HG03354 (cell line): Measurements from ENCODE around the gene AGAP1.
"Not testable (repeated sequence)": the region's sequence is repeated elsewhere in the genome, so short reads cannot be mapped to it uniquely, and the experiment has no call there.

Experiments
- ATAC-seq: cut with Tn5 transposase; IDR thresholded peaks from one replicate; pipeline ENCODE4 v1.9.1; 2021; ENCODE audit warnings: mild to moderate bottlenecking; ENCODE audit not compliant: unreplicated experiment, poor library complexity, severe bottlenecking

The AGAP1 gene

DNA sequence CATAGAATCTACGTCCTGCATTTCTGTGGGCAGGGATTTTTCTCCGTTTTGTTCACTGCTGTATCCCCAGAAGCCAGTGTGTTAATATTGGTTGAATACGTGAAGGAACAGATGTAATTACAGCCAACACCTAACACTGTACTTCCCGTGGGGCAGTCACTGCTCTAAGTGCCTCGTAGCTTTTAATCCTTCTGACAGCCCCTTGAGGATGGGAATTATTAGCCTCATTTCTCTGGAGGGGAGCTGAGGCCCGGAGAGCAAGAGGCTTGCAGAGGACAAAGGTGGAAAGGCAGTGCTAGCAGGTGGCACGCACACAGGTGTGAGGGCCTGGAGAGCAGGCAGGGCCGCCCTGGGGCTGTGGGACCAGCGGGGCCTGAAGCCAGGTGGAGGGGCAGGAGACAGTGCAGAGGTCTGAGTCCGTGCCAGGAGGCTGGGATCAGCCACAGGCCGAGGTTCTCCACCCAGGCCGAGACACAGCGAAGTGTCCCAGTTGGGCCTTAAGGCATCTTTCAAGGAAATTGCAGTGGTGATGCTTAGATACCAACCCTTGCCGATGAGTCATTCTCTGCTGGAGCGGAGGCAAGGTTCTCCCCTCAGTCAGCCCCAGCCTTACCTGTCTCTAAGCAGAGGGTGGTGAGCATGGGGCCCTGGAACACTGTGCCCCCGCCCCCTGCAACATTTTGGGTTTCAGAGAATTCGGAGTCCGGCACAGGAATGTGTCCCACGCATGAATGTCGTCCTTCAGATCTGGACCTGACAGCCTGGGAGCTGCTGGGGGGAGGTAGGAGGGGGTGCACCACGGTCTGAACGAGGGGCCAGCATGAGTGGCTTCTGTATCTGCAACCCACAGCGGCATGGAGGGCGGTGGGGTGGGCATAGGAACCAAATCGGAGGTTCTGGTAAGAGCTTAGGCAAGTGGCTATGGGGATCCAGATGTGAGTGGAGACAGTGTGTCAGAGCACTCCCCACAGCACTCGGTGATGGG lies 551.7 kb downstream of the AGAP1 start:
- ATAC-seq, result no peak

GRCh38 chr2:236046715-236047114 lies 552.9 kb downstream of the AGAP1 start:
- no peak for ATAC-seq

GRCh38 chr2:236047176-236047575 lies 553.3 kb downstream of the AGAP1 start:
- ATAC-seq, result no peak

DNA sequence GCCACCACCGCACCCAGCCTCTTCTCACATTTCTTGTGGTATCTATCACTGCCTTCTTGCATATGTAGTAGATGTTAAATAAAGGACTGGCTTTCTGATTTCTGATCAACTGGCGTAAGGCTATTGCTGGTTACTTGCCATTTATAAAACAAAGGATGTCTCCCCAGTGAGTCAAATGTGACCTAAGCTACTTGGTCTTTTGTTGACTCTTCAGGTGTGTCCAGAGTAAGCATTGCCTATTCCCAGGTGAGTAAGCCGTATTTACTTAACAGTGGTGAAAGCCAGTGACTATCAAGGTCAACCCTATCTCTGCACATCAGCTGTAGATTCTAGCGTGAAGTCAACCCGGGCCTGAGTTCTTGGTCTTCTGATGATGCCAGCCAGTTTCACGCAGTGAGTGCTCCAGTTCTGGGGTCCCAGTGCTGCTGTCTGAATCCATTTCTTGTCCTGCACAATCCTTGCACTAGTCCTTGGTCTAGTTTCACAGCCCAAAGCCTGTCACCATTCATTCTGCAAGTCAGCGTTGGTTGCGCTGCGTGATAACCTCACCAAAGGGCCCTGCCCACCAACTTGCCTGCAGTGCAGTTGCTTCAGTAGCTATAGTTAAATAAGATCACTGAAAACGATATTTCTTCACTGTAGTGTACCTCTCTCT lies 554.2 kb downstream of the AGAP1 start:
- no peak for ATAC-seq

DNA sequence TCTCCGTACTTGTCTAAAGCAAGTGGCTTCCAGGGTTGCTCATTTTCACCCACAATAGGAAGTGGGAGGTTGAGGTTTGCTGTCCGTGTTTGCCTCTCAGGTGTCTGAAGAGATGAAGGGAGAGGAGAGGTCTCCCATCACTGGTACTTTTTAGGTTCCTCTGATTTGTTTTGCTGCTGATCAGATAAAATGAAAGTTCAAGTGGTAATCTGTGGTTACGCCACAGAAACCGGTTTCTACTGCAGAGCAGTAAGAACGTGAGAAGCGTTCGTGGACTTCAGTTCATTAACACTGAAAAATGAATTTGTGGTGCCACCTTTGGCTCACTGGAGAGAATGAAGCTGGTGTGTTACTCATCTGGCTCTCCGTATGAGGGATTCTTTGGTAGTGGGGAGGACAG lies 556.1 kb downstream of the AGAP1 start:
- ATAC-seq, result no peak

DNA sequence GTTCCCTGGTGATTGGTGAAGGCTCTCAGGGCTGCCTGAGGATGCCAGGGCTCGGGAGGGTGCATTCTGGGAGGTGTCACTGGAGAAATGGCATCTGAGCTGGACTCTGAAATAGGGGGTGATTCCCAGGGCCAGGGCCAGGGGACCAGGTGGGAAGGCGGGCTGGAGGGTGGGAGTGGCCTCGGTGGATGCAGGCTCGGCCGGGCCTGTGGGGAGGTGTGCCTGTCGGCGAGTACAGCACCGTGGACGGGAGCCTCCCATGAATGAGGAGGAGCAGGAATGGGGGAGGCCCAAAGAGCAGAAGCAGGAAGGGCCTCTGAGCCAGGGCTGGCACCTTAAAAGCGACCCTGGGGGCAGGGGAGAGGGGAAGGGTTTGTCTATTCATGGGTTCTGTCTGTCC lies 557.5 kb downstream of the AGAP1 start:
- no peak for ATAC-seq

DNA sequence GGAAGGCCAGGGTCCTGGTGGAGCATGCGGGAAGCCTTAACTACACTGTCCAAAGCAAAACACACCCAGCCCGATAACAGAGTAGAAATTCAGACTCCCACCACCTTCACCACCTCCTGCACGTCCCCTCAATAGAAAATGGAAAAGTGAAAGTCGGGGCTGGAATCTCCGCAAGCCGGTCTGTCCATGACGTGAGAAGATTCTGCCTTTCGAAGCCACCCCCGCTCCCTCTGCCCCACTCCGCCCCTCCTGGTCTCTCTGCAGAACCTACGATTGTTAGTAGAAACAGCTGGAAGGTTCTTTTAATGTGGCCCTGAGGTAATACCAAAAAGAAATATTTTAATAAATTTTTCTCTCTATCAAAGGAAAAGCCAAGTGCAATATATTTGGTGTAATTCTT lies 558.0 kb downstream of the AGAP1 start:
- no peak for ATAC-seq

- no peak for ATAC-seq
Measured at GRCh38 chr2:236052206-236052605, 558.4 kb downstream of the AGAP1 start.

DNA sequence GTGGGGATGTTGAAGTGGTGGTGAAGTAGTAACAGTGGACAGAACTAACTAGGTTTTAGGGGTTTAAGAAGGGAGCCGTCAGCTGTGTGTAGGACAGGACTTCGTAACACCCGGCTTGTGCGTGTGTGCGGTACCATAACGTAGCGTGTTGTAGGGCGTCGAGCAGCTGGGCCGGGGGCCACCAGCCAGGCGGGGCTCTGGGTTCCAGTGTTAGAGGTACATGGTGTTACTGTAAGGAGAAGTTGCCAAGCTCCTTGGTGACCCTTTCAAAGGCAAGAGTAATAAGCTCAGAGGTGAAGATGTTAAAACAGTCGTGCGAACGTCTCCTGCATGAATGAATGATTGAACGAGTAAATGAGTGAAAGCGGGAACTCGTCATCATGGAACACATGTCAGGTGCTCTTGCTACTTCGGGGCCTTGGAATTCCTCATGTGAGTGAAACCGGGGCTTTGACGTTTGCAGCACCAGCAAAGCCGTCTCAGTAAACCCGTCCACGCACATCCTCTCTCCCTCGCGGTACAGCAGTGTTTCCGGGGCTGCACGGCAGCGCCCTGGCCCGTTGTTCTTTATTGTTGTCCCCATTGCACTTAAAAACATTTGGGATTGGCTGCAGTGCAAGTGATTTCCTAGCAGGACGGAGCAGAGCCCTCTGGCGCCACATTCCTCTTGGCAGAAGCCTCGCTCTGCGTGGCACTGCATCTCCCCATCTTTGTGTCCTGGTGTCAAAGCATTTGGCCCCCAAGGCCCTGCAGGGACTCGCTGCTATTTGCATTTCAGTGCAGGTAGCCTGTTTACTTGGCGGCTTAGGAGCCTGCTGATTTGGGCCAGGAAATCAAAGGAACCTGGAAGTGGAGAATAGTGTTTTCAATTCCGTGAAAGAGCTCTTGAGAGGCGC lies 559.3 kb downstream of the AGAP1 start:
- no peak for ATAC-seq

DNA sequence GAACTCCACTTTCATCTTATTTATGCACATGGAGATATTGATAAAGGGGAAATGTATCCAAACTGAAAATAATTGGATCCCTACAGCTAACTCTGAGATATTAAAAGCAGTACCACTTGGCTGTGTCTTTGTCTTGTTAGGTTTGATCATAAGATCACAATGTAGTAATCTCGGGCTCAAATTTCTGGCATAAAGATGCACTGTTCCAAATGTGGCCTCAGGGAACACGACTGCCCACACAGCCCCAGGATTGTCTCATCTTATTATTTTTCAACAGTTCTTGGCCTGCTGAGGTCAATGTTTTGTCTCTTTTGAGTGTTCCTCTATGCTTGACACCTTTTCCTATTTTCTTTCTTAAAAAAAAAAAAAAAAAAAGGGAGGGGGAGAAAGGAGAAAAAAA lies 560.3 kb downstream of the AGAP1 start:
- ATAC-seq, result no peak

GRCh38 chr2:236054621-236055305 lies 560.9 kb downstream of the AGAP1 start:
- no peak for ATAC-seq

DNA sequence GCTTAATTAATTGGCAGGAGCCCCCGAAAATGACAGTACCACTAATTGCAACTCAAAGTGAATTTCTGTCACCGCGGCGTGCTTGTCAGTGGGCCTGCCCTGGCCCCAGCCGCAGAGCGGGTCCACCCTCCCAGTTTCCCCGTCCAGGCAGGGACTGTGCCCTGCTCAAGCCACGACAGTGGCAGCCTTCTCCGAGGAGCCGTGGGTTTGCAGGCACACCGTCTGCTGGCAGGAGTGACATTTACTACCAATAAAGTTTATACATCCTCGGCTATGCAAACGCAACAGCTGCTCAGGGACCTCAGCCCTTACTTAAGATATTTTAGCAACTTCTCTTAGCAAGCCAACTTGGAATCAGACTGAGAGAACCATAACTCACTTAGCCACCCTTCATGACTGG lies 561.6 kb downstream of the AGAP1 start:
- ATAC-seq, result no peak

DNA sequence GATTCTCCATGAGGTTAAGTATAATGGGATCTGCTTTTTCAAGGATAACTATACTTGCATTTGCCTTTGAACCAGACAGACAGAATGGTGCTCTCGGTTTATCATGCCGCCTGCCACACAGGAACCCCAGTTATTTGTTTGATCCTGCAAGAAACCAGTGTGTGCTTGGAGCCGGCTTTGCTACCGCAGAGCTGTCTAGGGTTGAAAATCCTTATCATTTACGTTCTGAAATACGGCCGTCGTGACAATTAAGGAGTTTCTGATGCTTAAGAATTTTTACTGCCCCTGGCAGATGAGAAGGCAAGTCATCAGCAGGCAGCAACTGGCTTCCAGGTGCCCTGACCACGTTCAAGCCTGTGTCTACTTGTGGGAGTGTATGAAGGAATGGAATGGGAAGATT lies 562.3 kb downstream of the AGAP1 start:
- no peak for ATAC-seq

GRCh38 chr2:236057375-236057774 lies 563.5 kb downstream of the AGAP1 start:
- no peak for ATAC-seq

DNA sequence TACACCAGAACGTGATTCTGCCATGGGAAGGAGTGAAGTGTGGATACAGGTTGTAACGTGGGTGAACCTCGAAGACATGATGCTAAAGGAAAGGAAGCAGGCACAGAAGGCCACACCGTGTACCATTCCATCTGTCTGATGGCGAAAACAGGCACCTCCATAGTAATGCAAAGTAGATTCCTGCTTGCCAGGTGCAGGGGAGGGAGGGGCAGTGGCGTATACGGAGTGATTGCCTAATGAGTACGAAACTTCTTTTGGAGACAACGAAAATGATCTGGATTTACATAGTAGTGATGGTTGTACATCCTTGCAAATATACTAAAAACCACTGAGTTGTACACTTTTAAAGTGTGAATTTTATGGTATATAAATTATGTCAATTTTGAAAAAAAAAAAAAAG lies 567.7 kb downstream of the AGAP1 start:
- ATAC-seq, result no peak

GRCh38 chr2:236061899-236062298 lies 568.1 kb downstream of the AGAP1 start:
- no peak for ATAC-seq

DNA sequence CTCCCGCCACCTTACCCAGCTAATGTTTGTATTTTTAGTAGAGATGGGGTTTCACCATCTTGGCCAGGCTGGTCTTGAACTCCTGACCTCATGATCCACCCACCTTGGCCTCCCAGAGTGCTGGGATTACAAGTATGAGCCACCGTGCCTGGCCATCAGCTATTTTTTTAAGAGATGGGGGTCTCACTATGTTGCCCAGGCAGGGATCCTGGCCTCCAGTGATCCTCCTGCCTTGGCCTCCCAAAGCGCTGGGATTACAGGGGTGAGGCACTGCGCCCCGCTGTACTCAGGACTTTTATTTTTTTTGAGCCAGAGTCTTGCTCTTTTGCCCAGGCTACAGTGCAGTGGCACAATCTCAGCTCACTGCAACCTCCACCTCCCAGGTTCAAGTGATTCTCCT lies 569.0 kb downstream of the AGAP1 start:
- not testable (repeated sequence) for ATAC-seq

DNA sequence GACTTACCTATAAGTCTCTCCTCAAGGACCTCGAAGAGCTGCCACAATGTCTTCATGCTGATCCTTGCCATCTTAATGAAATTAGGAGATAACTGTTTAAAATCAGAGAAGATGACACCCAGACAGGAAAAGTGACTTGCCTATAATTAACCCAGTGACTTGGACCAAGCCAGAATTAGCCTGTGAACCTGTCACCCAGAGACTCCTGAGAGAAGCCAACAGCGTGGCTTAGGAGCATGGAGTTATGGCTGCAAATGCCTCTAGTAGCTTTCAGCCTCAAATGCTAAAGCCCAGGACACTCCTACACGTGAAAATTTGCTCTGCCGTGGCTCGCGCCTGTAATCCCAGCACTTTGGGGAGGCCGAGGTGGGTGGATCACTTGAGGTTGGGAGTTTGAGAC lies 570.2 kb downstream of the AGAP1 start:
- no peak for ATAC-seq

DNA sequence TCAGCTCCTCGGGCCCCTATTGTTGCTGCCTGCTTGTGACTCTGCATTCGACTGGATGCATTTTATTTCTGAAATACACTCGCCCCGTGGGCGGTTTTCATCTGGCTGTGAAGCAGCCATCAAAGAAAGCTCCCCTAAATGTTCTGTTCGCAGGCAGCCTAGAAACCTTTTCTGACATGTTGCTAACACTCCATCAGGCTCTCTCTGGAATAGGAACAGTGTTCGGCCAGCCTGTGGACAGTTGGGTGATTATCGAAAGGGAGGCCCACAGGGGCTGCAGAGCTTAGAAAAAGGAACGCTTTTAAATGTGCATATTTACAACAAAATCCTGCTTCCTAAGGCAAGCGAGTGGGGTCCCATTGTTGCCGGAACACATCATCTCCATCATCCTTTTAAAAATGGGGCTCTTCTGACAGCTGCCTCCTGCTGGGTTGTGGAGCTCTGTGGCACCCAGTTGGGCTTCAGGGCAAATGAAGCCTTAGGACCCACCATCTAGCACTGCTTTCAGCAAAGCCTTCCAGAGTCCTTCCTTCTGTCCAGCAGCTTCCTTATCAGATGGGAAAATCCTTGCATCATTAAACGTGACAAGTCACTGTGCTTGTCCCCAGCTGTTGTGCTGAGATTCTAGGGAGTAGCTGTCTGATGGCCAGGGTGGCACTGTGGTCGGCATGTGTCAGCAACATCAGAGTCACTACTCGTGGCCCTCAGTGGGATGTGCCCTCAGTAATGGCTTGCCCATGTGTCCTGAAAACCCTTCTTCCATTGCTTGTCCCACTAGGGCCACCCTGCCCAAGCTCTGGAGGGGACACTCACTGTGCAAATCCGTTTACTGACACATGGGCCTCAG lies 571.7 kb downstream of the AGAP1 start:
- ATAC-seq, result no peak
